ENCODE data around the gene MORF4L1. TPM values are rescaled to one million over a fixed set of nuclear protein-coding genes. Genes with fewer than 3 reads are reported as not detected.
"Not testable (repeated sequence)": the region's sequence is repeated elsewhere in the genome, so short reads cannot be mapped to it uniquely, and the experiment has no call there.

Gene MORF4L1
- total RNA-seq, 2 donors from 2014 or later = 221 to 237 TPM

- Histone ChIP-seq H3K27ac (no peak overlapping the region), H3K36me3 (no peaks in the 10 kb centered on the region), H3K9ac (ENCODE audit: low read depth in 2 of 2, low read length in 2 of 2) (no peak overlapping the region), H3K27me3 (no peaks in the 10 kb centered on the region), H3K4me3 (no peak overlapping the region), H3K4me1 (no peaks in the 10 kb centered on the region), H3K9me3 (no peaks in the 10 kb centered on the region)
- DNase-seq = no peak
- intact Hi-C loops (cut with DNase I) = no loop called here
- TF ChIP-seq CTCF (IDR thresholded peaks at IDR 0.05) = no peak
These were observed 36.4 kb upstream of the MORF4L1 start for GRCh38 chr15:78836333-78836732.

- Histone ChIP-seq H3K9me3 (no peaks in the 10 kb centered on the region), H3K36me3 (no peaks in the 10 kb centered on the region), H3K9ac (ENCODE audit: low read depth in 2 of 2, low read length in 2 of 2) (no peak overlapping the region), H3K4me3 (no peak overlapping the region), H3K4me1 (no peaks in the 10 kb centered on the region), H3K27ac (no peak overlapping the region), H3K27me3 (no peaks in the 10 kb centered on the region)
- TF ChIP-seq CTCF (IDR thresholded peaks at IDR 0.05) = no peak
- no peak for DNase-seq
- intact Hi-C loops (cut with DNase I) = no loop called here
These were observed 35.6 kb upstream of the MORF4L1 start for GRCh38 chr15:78837131-78837530.

- TF ChIP-seq CTCF (IDR thresholded peaks at IDR 0.05) = no peak
- Histone ChIP-seq H3K9me3 (no peaks in the 10 kb centered on the region), H3K4me1 (no peaks in the 10 kb centered on the region), H3K27me3 (no peaks in the 10 kb centered on the region), H3K4me3 (no peak overlapping the region), H3K9ac (ENCODE audit: low read depth in 2 of 2, low read length in 2 of 2) (no peak overlapping the region), H3K36me3 (no peaks in the 10 kb centered on the region), H3K27ac (no peak overlapping the region)
- no peak for DNase-seq
- intact Hi-C loops (cut with DNase I) = no loop called here
These were observed 35.1 kb upstream of the MORF4L1 start for GRCh38 chr15:78837543-78837942.

GRCh38 chr15:78838489-78838888 lies 34.2 kb upstream of the MORF4L1 start:
- TF ChIP-seq CTCF (IDR thresholded peaks at IDR 0.05) = no peak
- intact Hi-C loops (cut with DNase I) = no loop called here
- DNase-seq = no peak

GRCh38 chr15:78839151-78839550 lies 33.5 kb upstream of the MORF4L1 start:
- H3K9me3 ChIP-seq; H3K4me1 ChIP-seq; H3K9ac ChIP-seq (ENCODE audit: low read depth in 2 of 2, low read length in 2 of 2); H3K27ac ChIP-seq; H3K4me3 ChIP-seq; H3K27me3 ChIP-seq; H3K36me3 ChIP-seq; DNase-seq; intact Hi-C loops (cut with DNase I): not testable (repeated sequence)

More at GRCh38 chr15:78838489-78838888, 34.2 kb upstream of the MORF4L1 start:
- Histone ChIP-seq H3K27me3 (no peaks in the 10 kb centered on the region), H3K4me1 (no peaks in the 10 kb centered on the region), H3K9ac (ENCODE audit: low read depth in 2 of 2, low read length in 2 of 2) (no peak overlapping the region), H3K4me3 (no peak overlapping the region), H3K27ac (no peak overlapping the region), H3K9me3 (no peaks in the 10 kb centered on the region), H3K36me3 (no peaks in the 10 kb centered on the region)

GRCh38 chr15:78840661-78841375 lies 31.9 kb upstream of the MORF4L1 start:
- intact Hi-C loops (cut with DNase I) = no loop called here
- Histone ChIP-seq H3K4me1 (no peaks in the 10 kb centered on the region), H3K9ac (ENCODE audit: low read depth in 2 of 2, low read length in 2 of 2) (no peak overlapping the region), H3K36me3 (no peaks in the 10 kb centered on the region), H3K27ac (no peak overlapping the region), H3K9me3 (no peaks in the 10 kb centered on the region), H3K27me3 (no peaks in the 10 kb centered on the region), H3K4me3 (no peak overlapping the region)
- TF ChIP-seq CTCF (IDR thresholded peaks at IDR 0.05) = no peak
- DNase-seq = no peak

Data from colonic mucosa (tissue), 4 donors.